Measurements from ENCODE around the gene DDX41. TPM values are rescaled to one million over a fixed set of nuclear protein-coding genes. Genes with fewer than 3 reads are reported as not detected.
A peak's percentile ranks its signal among the peaks of the same experiment; 100 is the strongest.

The DDX41 gene
- total RNA-seq, 1 experiment from 2014 or later, result 137 TPM

GRCh38 chr5:177538876-177539275, 22.1 kb upstream of the DDX41 start:
- CTCF ChIA-PET, result no interaction called here
- Mint-ChIP-seq H3K27me3 (ENCODE audit: insufficient read depth, unreplicated experiment) (no peaks in the 10 kb centered on the region), H3K4me1 (ENCODE audit: low read depth, unreplicated experiment) (peaks cover 7% of the 10 kb centered on the region), H3K27ac (ENCODE audit: unreplicated experiment) (no peak overlapping the region), H3K4me3 (ENCODE audit: unreplicated experiment) (no peak overlapping the region), H3K9me3 (ENCODE audit: unreplicated experiment) (no peaks in the 10 kb centered on the region), H3K36me3 (ENCODE audit: insufficient read depth, unreplicated experiment) (peaks cover 9% of the 10 kb centered on the region)
- no peak for DNase-seq
- Histone ChIP-seq H3K4me3 (ENCODE audit: low read depth, low read length) (no peak overlapping the region), H3K4me1 (peaks cover 8% of the 10 kb centered on the region), H3K27me3 (replicated peaks; ENCODE audit: control insufficient read depth, insufficient read depth, low read length) (no peaks in the 10 kb centered on the region), H3K9me3 (no peaks in the 10 kb centered on the region), H3K36me3 (ENCODE audit: control insufficient read depth, insufficient read depth, low read length) (no peaks in the 10 kb centered on the region)
- POLR2A ChIA-PET, result no interaction called here
- intact Hi-C loops (cut with micrococcal nuclease; ENCODE audit: unreplicated experiment), result no loop called here
- no peak for TF ChIP-seq CTCF (IDR thresholded peaks at IDR 0.05; ENCODE audit: insufficient read depth in 1 of 2, low read depth in 1 of 2, low read length in 1 of 2, severe bottlenecking in 1 of 2, unreplicated experiment in 1 of 2)
- no TSS peak for BruUV-seq (replicated peaks)

- intact Hi-C loops (cut with micrococcal nuclease; ENCODE audit: unreplicated experiment), result no loop called here
- 0 out of 2 replicates have a peak, but pooled peaks cover 2% of the 10 kb centered on the region for H3K36me3 ChIP-seq (ENCODE audit: control insufficient read depth, insufficient read depth, low read length)
- peak overlapping the region; percentile 20 for H3K27ac Mint-ChIP-seq (ENCODE audit: unreplicated experiment)
Measured at GRCh38 chr5:177537389-177538361, 20.9 kb upstream of the DDX41 start.

GRCh38 chr5:177536386-177536785, 19.6 kb upstream of the DDX41 start:
- intact Hi-C loops (cut with micrococcal nuclease; ENCODE audit: unreplicated experiment), result no loop called here
- TF ChIP-seq CTCF (IDR thresholded peaks at IDR 0.05; ENCODE audit: insufficient read depth in 1 of 2, low read depth in 1 of 2, low read length in 1 of 2, severe bottlenecking in 1 of 2, unreplicated experiment in 1 of 2), result no peak
- Mint-ChIP-seq H3K4me3 (ENCODE audit: unreplicated experiment) (no peak overlapping the region), H3K27ac (ENCODE audit: unreplicated experiment) (peak overlapping the region; percentile 42), H3K27me3 (ENCODE audit: insufficient read depth, unreplicated experiment) (no peaks in the 10 kb centered on the region), H3K36me3 (ENCODE audit: insufficient read depth, unreplicated experiment) (peaks cover 28% of the 10 kb centered on the region), H3K9me3 (ENCODE audit: unreplicated experiment) (no peaks in the 10 kb centered on the region), H3K4me1 (ENCODE audit: low read depth, unreplicated experiment) (peaks cover 7% of the 10 kb centered on the region)
- ChIA-PET POLR2A (no interaction called here), CTCF (no interaction called here)
- H3K4me1 ChIP-seq, result peaks cover 8% of the 10 kb centered on the region
- no TSS peak for BruUV-seq (replicated peaks)
- no peaks in the 10 kb centered on the region for H3K27me3 ChIP-seq (replicated peaks; ENCODE audit: control insufficient read depth, insufficient read depth, low read length)
- peaks cover 2% of the 10 kb centered on the region; the same call in 1 of the 2 replicates for H3K36me3 ChIP-seq (ENCODE audit: control insufficient read depth, insufficient read depth, low read length)
- peak in 1 of 2 experiments; percentile 31 for DNase-seq
- no peak overlapping the region for H3K4me3 ChIP-seq (ENCODE audit: low read depth, low read length)
- no peaks in the 10 kb centered on the region for H3K9me3 ChIP-seq

More at GRCh38 chr5:177537389-177538361, 20.9 kb upstream of the DDX41 start:
- Histone ChIP-seq H3K9me3 (no peaks in the 10 kb centered on the region), H3K27me3 (replicated peaks; ENCODE audit: control insufficient read depth, insufficient read depth, low read length) (no peaks in the 10 kb centered on the region), H3K4me3 (ENCODE audit: low read depth, low read length) (no peak overlapping the region), H3K4me1 (peaks cover 8% of the 10 kb centered on the region)
- Mint-ChIP-seq H3K27me3 (ENCODE audit: insufficient read depth, unreplicated experiment) (no peaks in the 10 kb centered on the region), H3K4me3 (ENCODE audit: unreplicated experiment) (no peak overlapping the region), H3K9me3 (ENCODE audit: unreplicated experiment) (no peaks in the 10 kb centered on the region), H3K36me3 (ENCODE audit: insufficient read depth, unreplicated experiment) (peaks cover 17% of the 10 kb centered on the region), H3K4me1 (ENCODE audit: low read depth, unreplicated experiment) (peaks cover 7% of the 10 kb centered on the region)
- BruUV-seq (replicated peaks), result no TSS peak
- peak in 1 of 2 experiments; percentile 23 for DNase-seq
- CTCF ChIA-PET, result no interaction called here
- no peak for TF ChIP-seq CTCF (IDR thresholded peaks at IDR 0.05; ENCODE audit: insufficient read depth in 1 of 2, low read depth in 1 of 2, low read length in 1 of 2, severe bottlenecking in 1 of 2, unreplicated experiment in 1 of 2)
- POLR2A ChIA-PET, result interaction anchor here (0.5 to 0.6 kb wide), 2 partner anchors 22 to 608 kb away, joined by 3 read pairs; no protein-coding TSS in a partner anchor

All from Caco-2 (cell line).